ENCODE measurements around the gene GABRG1. TPM values are rescaled to one million over a fixed set of nuclear protein-coding genes. Genes with fewer than 3 reads are reported as not detected.

The GABRG1 gene
- total and polyA plus RNA-seq, 2 experiments from 2014 or later: 0.34 to 1.6 TPM

GRCh38 chr4:46032056-46032455 is 91.8 kb downstream of the GABRG1 start:
- H3K9me2 ChIP-seq (ENCODE audit: insufficient read depth): no peaks in the 10 kb centered on the region; the same call in 1 of the 2 replicates
- no peaks in the 10 kb centered on the region for H3K27me3 ChIP-seq (ENCODE audit: insufficient read depth)
- TF ChIP-seq, protein P1, sequence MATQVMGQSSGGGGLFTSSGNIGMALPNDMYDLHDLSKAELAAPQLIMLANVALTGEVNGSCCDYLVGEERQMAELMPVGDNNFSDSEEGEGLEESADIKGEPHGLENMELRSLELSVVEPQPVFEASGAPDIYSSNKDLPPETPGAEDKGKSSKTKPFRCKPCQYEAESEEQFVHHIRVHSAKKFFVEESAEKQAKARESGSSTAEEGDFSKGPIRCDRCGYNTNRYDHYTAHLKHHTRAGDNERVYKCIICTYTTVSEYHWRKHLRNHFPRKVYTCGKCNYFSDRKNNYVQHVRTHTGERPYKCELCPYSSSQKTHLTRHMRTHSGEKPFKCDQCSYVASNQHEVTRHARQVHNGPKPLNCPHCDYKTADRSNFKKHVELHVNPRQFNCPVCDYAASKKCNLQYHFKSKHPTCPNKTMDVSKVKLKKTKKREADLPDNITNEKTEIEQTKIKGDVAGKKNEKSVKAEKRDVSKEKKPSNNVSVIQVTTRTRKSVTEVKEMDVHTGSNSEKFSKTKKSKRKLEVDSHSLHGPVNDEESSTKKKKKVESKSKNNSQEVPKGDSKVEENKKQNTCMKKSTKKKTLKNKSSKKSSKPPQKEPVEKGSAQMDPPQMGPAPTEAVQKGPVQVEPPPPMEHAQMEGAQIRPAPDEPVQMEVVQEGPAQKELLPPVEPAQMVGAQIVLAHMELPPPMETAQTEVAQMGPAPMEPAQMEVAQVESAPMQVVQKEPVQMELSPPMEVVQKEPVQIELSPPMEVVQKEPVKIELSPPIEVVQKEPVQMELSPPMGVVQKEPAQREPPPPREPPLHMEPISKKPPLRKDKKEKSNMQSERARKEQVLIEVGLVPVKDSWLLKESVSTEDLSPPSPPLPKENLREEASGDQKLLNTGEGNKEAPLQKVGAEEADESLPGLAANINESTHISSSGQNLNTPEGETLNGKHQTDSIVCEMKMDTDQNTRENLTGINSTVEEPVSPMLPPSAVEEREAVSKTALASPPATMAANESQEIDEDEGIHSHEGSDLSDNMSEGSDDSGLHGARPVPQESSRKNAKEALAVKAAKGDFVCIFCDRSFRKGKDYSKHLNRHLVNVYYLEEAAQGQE (IDR thresholded peaks at IDR 0.05; ENCODE audit: unreplicated experiment): no peak
- no peak for TF ChIP-seq ZNF331 (CRISPR knock-in tag; IDR thresholded peaks at IDR 0.05; ENCODE audit: low read depth)
- no peak overlapping the region for H3K27ac ChIP-seq (ENCODE audit: low read depth)
- no peak overlapping the region for H2AFZ ChIP-seq
- H3K36me3 ChIP-seq (ENCODE audit: insufficient read depth): no peaks in the 10 kb centered on the region
- Mint-ChIP-seq H3K27me3 (ENCODE audit: insufficient read depth, low read depth, poor library complexity) (no peaks in the 10 kb centered on the region), H3K27ac (no peak overlapping the region), H3K9me3 (peaks cover 76% of the 10 kb centered on the region), H3K4me1 (no peaks in the 10 kb centered on the region), H3K4me3 (no peak overlapping the region), H3K36me3 (ENCODE audit: low read depth) (no peaks in the 10 kb centered on the region; the same call in 1 of the 3 replicates)
- no peak for DNase-seq (ENCODE audit: low spot score)
- no peaks in the 10 kb centered on the region for H4K20me1 ChIP-seq (replicated peaks; ENCODE audit: insufficient read depth)
- no peaks in the 10 kb centered on the region for H3K79me2 ChIP-seq (replicated peaks; ENCODE audit: insufficient read depth)
- no peaks in the 10 kb centered on the region for H3K4me1 ChIP-seq (ENCODE audit: insufficient read depth)
- no peak overlapping the region for H3K4me2 ChIP-seq
- no peaks in the 10 kb centered on the region for H3F3A ChIP-seq (replicated peaks; ENCODE audit: low read depth)
- ATAC-seq: no peak
- no peak overlapping the region for H3K4me3 ChIP-seq

- Mint-ChIP-seq H3K27me3 (ENCODE audit: insufficient read depth, low read depth, poor library complexity) (no peaks in the 10 kb centered on the region), H3K4me3 (no peak overlapping the region), H3K27ac (no peak overlapping the region), H3K9me3 (peaks cover 71% of the 10 kb centered on the region), H3K4me1 (no peaks in the 10 kb centered on the region), H3K36me3 (ENCODE audit: low read depth) (no peaks in the 10 kb centered on the region; the same call in 2 of the 3 replicates)
- H3K4me3 ChIP-seq: no peak overlapping the region
- H3K4me1 ChIP-seq (ENCODE audit: insufficient read depth): no peaks in the 10 kb centered on the region
- no peaks in the 10 kb centered on the region for H3K9me2 ChIP-seq (ENCODE audit: insufficient read depth)
- H4K20me1 ChIP-seq (replicated peaks; ENCODE audit: insufficient read depth): no peaks in the 10 kb centered on the region
- no peak overlapping the region for H2AFZ ChIP-seq
- H3K4me2 ChIP-seq: no peak overlapping the region
- H3K36me3 ChIP-seq (ENCODE audit: insufficient read depth): no peaks in the 10 kb centered on the region
- DNase-seq (ENCODE audit: low spot score) (peak; percentile 32), ATAC-seq (no peak)
- no peaks in the 10 kb centered on the region for H3F3A ChIP-seq (replicated peaks; ENCODE audit: low read depth)
- H3K27me3 ChIP-seq (ENCODE audit: insufficient read depth): no peaks in the 10 kb centered on the region
- no peak overlapping the region for H3K27ac ChIP-seq (ENCODE audit: low read depth)
- no peaks in the 10 kb centered on the region for H3K79me2 ChIP-seq (replicated peaks; ENCODE audit: insufficient read depth)
- no peak for TF ChIP-seq NANOG (IDR thresholded peaks at IDR 0.05; ENCODE audit: borderline replicate concordance)
- TF ChIP-seq, protein P1 (IDR thresholded peaks at IDR 0.05; ENCODE audit: unreplicated experiment): peak; percentile 71
These were observed 107.5 kb downstream of the GABRG1 start for GRCh38 chr4:46016306-46016705.
